CD4-positive, CD25-positive, alpha-beta regulatory T cell (primary cell): ENCODE data around the gene CHST6. TPM values are rescaled to one million over a fixed set of nuclear protein-coding genes. Genes with fewer than 3 reads are reported as not detected.
A peak's percentile ranks its signal among the peaks of the same experiment; 100 is the strongest.
"Not testable (repeated sequence)": the region's sequence is repeated elsewhere in the genome, so short reads cannot be mapped to it uniquely, and the experiment has no call there.

Experiments used
- ATAC-seq, 2 donors: fragments of 150-1000 bp; cut with Tn5 transposase; one replicate each; pipeline ENCODE4 v1.10.0; 2021; ENCODE audit warnings: low read depth in 2 of 2, moderate number of reproducible peaks in 2 of 2, moderate library complexity in 1 of 2
- DNase-seq, 3 donors: peaks; one replicate each; pipeline versions ENCODE4 v3.0.0 to v3.0.0-alpha.2; 2012 to 2022; ENCODE audit warnings: mixed read lengths in 1 of 3
- H3K27ac ChIP-seq: one replicate; pipeline ENCODE4 v1.7.0; 2013; ENCODE audit warnings: mild to moderate bottlenecking, low read length; ENCODE audit not compliant: insufficient read depth, poor library complexity, severe bottlenecking
- H3K27me3 ChIP-seq: one replicate; pipeline ENCODE4 v1.7.0; 2013; ENCODE audit warnings: low read length; ENCODE audit not compliant: control insufficient read depth, insufficient read depth
- H3K36me3 ChIP-seq: one replicate; pipeline ENCODE4 v1.7.0; 2013; ENCODE audit warnings: mild to moderate bottlenecking, low read length, moderate library complexity; ENCODE audit not compliant: control insufficient read depth, insufficient read depth
- H3K4me1 ChIP-seq: 2 replicates; pipeline ENCODE4 v1.7.0; 2013; ENCODE audit warnings: mild to moderate bottlenecking, low read length; ENCODE audit not compliant: insufficient read depth, control insufficient read depth, poor library complexity, severe bottlenecking
- H3K4me3 ChIP-seq: one replicate; pipeline ENCODE4 v1.7.0; 2013; ENCODE audit warnings: low read depth, mild to moderate bottlenecking, low read length, moderate library complexity
- H3K9me3 ChIP-seq, 2 experiments: 1 replicate in 1 of 2; 2 replicates in 1 of 2; pipeline ENCODE4 v1.7.0; 2013; ENCODE audit warnings: low read length in 2 of 2, mild to moderate bottlenecking in 1 of 2, moderate library complexity in 1 of 2; ENCODE audit not compliant: control insufficient read depth in 2 of 2
- H3K27ac Mint-ChIP-seq, 3 donors: one replicate each; pipeline ENCODE4 v1.8.0; 2020 to 2022; ENCODE audit warnings: mild to moderate bottlenecking in 3 of 3, mixed read lengths in 3 of 3, moderate library complexity in 2 of 3
- H3K27me3 Mint-ChIP-seq: one replicate; pipeline ENCODE4 v1.8.0; 2022; ENCODE audit warnings: mild to moderate bottlenecking, mixed read lengths
- H3K36me3 Mint-ChIP-seq: one replicate; pipeline ENCODE4 v1.8.0; 2020; ENCODE audit warnings: mixed read lengths
- H3K4me1 Mint-ChIP-seq, 4 donors: one replicate each; pipeline ENCODE4 v1.8.0; 2020 to 2022; ENCODE audit warnings: mixed read lengths in 4 of 4, mild to moderate bottlenecking in 1 of 4
- H3K4me3 Mint-ChIP-seq, 4 donors: one replicate each; pipeline ENCODE4 v1.8.0; 2020 to 2022; ENCODE audit warnings: mild to moderate bottlenecking in 4 of 4, mixed read lengths in 4 of 4, moderate library complexity in 3 of 4
- H3K9me3 Mint-ChIP-seq, 7 donors: one replicate each; pipeline ENCODE4 v1.8.0; 2020 to 2022; ENCODE audit warnings: mixed read lengths in 7 of 7, mild to moderate bottlenecking in 3 of 7, moderate library complexity in 2 of 7
- polyA plus RNA-seq, 4 donors: library from polyadenylated mRNA; unstranded; fragments of 300-500 nt; fragmentation: Illumina TruSeq; gene quantifications; one replicate each; pipeline ENCODE4 v1.2.3, GENCODE V29; 2021
- total RNA-seq: library from RNA; stranded (reverse); gene quantifications from one replicate; pipeline ENCODE4 v1.2.3, GENCODE V29; 2022

Gene CHST6
- total and polyA plus RNA-seq, 5 donors from 2014 or later = not detected

GRCh38 chr16:75501820-75502219, 6.6 kb upstream of the CHST6 start:
- ATAC-seq, H3K4me3 ChIP-seq, H3K9me3 Mint-ChIP-seq, H3K27ac ChIP-seq, H3K4me3 Mint-ChIP-seq, H3K36me3 Mint-ChIP-seq, H3K27me3 ChIP-seq, H3K4me1 Mint-ChIP-seq, H3K4me1 ChIP-seq, DNase-seq, H3K9me3 ChIP-seq, H3K27ac Mint-ChIP-seq, H3K36me3 ChIP-seq: not testable (repeated sequence)
- H3K27me3 Mint-ChIP-seq = peaks cover 20% of the 10 kb centered on the region

- no peaks in the 10 kb centered on the region for H3K36me3 ChIP-seq
- H3K4me3 ChIP-seq = no peak overlapping the region
- H3K9me3 Mint-ChIP-seq = no peaks in the 10 kb centered on the region
- H3K27ac ChIP-seq = no peak overlapping the region
- no peaks in the 10 kb centered on the region for H3K27me3 ChIP-seq
- ATAC-seq (no peak), DNase-seq (no peak)
- H3K4me3 Mint-ChIP-seq = no peak overlapping the region
- H3K36me3 Mint-ChIP-seq = no peaks in the 10 kb centered on the region
- peaks cover 21% of the 10 kb centered on the region for H3K27me3 Mint-ChIP-seq
- no peaks in the 10 kb centered on the region for H3K4me1 ChIP-seq
- H3K4me1 Mint-ChIP-seq = no peaks in the 10 kb centered on the region
- H3K9me3 ChIP-seq = no peaks in the 10 kb centered on the region
- H3K27ac Mint-ChIP-seq = no peak overlapping the region
Observed at GRCh38 chr16:75501359-75501758, 6.1 kb upstream of the CHST6 start.

GRCh38 chr16:75498605-75499322, 3.5 kb upstream of the CHST6 start:
- H3K27me3 ChIP-seq, H3K4me3 ChIP-seq, H3K4me1 Mint-ChIP-seq, H3K9me3 ChIP-seq, H3K27ac ChIP-seq, H3K4me3 Mint-ChIP-seq, DNase-seq, H3K4me1 ChIP-seq, H3K36me3 Mint-ChIP-seq, H3K27ac Mint-ChIP-seq, ATAC-seq, H3K36me3 ChIP-seq, H3K9me3 Mint-ChIP-seq: not testable (repeated sequence)
- H3K27me3 Mint-ChIP-seq = peaks cover 41% of the 10 kb centered on the region

GRCh38 chr16:75497558-75497957, 2.3 kb upstream of the CHST6 start:
- ATAC-seq (no peak), DNase-seq (no peak)
- H3K4me3 ChIP-seq = no peak overlapping the region
- Mint-ChIP-seq H3K9me3 (no peaks in the 10 kb centered on the region), H3K4me3 (no peak overlapping the region), H3K4me1 (peaks cover 0 to 10% (median 0%) of the 10 kb centered on the region in 4 donors), H3K27ac (no peak overlapping the region), H3K36me3 (no peaks in the 10 kb centered on the region), H3K27me3 (peaks cover 53% of the 10 kb centered on the region)
- H3K27ac ChIP-seq = no peak overlapping the region
- H3K9me3 ChIP-seq = no peaks in the 10 kb centered on the region
- H3K27me3 ChIP-seq = peaks cover 4% of the 10 kb centered on the region
- peaks cover 6% of the 10 kb centered on the region for H3K4me1 ChIP-seq
- no peaks in the 10 kb centered on the region for H3K36me3 ChIP-seq

- Mint-ChIP-seq H3K4me3 (peak overlapping the region in 2 of 4 donors; percentile 33 to 79), H3K27ac (no peak overlapping the region)
- ATAC-seq = no peak
Observed at GRCh38 chr16:75494661-75495075, 573 bp downstream of the CHST6 start.

GRCh38 chr16:75494184-75494583, 1.1 kb downstream of the CHST6 start:
- Histone ChIP-seq H3K9me3 (no peaks in the 10 kb centered on the region), H3K27ac (no peak overlapping the region), H3K4me1 (peaks cover 6% of the 10 kb centered on the region), H3K27me3 (peaks cover 4% of the 10 kb centered on the region), H3K4me3 (no peak overlapping the region), H3K36me3 (no peaks in the 10 kb centered on the region)
- Mint-ChIP-seq H3K4me3 (no peak overlapping the region), H3K27me3 (peaks cover 51% of the 10 kb centered on the region), H3K36me3 (no peaks in the 10 kb centered on the region), H3K27ac (no peak overlapping the region), H3K9me3 (no peaks in the 10 kb centered on the region), H3K4me1 (peaks cover 0 to 10% (median 0%) of the 10 kb centered on the region in 4 donors)
- DNase-seq (no peak), ATAC-seq (no peak)

More at GRCh38 chr16:75494661-75495075, 573 bp downstream of the CHST6 start:
- Histone ChIP-seq H3K4me1 (peaks cover 6% of the 10 kb centered on the region), H3K36me3 (no peaks in the 10 kb centered on the region), H3K9me3 (no peaks in the 10 kb centered on the region), H3K4me3 (no peak overlapping the region), H3K27ac (no peak overlapping the region), H3K27me3 (peaks cover 4% of the 10 kb centered on the region)
- DNase-seq = no peak
- H3K27me3 Mint-ChIP-seq = peaks cover 51% of the 10 kb centered on the region
- peaks cover 0 to 10% (median 0%) of the 10 kb centered on the region in 4 donors for H3K4me1 Mint-ChIP-seq
- no peaks in the 10 kb centered on the region for H3K36me3 Mint-ChIP-seq
- H3K9me3 Mint-ChIP-seq = no peaks in the 10 kb centered on the region

GRCh38 chr16:75491876-75492275, 3.4 kb downstream of the CHST6 start:
- peaks cover 0 to 10% (median 0%) of the 10 kb centered on the region in 4 donors for H3K4me1 Mint-ChIP-seq
- no peaks in the 10 kb centered on the region for H3K36me3 Mint-ChIP-seq

GRCh38 chr16:75488322-75488721, 6.9 kb downstream of the CHST6 start:
- Histone ChIP-seq H3K27ac (no peak overlapping the region), H3K9me3 (no peaks in the 10 kb centered on the region), H3K4me3 (no peak overlapping the region), H3K36me3 (no peaks in the 10 kb centered on the region), H3K27me3 (peaks cover 6% of the 10 kb centered on the region), H3K4me1 (no peaks in the 10 kb centered on the region)
- no peak overlapping the region for H3K4me3 Mint-ChIP-seq
- peaks cover 29% of the 10 kb centered on the region for H3K27me3 Mint-ChIP-seq
- H3K9me3 Mint-ChIP-seq = no peaks in the 10 kb centered on the region
- DNase-seq (no peak), ATAC-seq (no peak)
- H3K36me3 Mint-ChIP-seq = no peaks in the 10 kb centered on the region
- H3K27ac Mint-ChIP-seq = no peak overlapping the region
- no peaks in the 10 kb centered on the region for H3K4me1 Mint-ChIP-seq

More at GRCh38 chr16:75491876-75492275, 3.4 kb downstream of the CHST6 start:
- H3K27ac Mint-ChIP-seq = no peak overlapping the region
- no peak overlapping the region for H3K27ac ChIP-seq
- H3K4me3 ChIP-seq = no peak overlapping the region
- H3K27me3 Mint-ChIP-seq = peaks cover 45% of the 10 kb centered on the region
- H3K9me3 Mint-ChIP-seq = no peaks in the 10 kb centered on the region
- peaks cover 6% of the 10 kb centered on the region for H3K4me1 ChIP-seq
- H3K36me3 ChIP-seq = no peaks in the 10 kb centered on the region
- ATAC-seq = no peak
- H3K9me3 ChIP-seq = no peaks in the 10 kb centered on the region
- H3K4me3 Mint-ChIP-seq = no peak overlapping the region
- no peak for DNase-seq
- H3K27me3 ChIP-seq = peaks cover 4% of the 10 kb centered on the region
